T-helper 2 cell treated with Interferon-gamma antibody and Interleukin-4, amounts not matched to agents 100 ng/mL and 5 ng/mL, for 36 hours (primary cell): ENCODE data around the gene CILP. TPM values are rescaled to one million over a fixed set of nuclear protein-coding genes. Genes with fewer than 3 reads are reported as not detected.
"Not testable (repeated sequence)": the region's sequence is repeated elsewhere in the genome, so short reads cannot be mapped to it uniquely, and the experiment has no call there.

ENCODE experiments used
- intact Hi-C: fragments of 100-400 bp; cut with micrococcal nuclease; formaldehyde crosslinking; loops from one replicate; pipeline ENCODE4 v1.15.1; 2023
- total RNA-seq: library from RNA; stranded (reverse); gene quantifications from 2 replicates; pipeline ENCODE4 v1.2.3, GENCODE V29; 2022

Gene CILP
- total RNA-seq, 1 donor from 2014 or later: 0.07 TPM

- intact Hi-C loops: no loop called here
Observed at GRCh38 chr15:65194826-65195547, 16.3 kb downstream of the CILP start.

- intact Hi-C loops: no loop called here
Observed at GRCh38 chr15:65192016-65192415, 19.3 kb downstream of the CILP start.

DNA sequence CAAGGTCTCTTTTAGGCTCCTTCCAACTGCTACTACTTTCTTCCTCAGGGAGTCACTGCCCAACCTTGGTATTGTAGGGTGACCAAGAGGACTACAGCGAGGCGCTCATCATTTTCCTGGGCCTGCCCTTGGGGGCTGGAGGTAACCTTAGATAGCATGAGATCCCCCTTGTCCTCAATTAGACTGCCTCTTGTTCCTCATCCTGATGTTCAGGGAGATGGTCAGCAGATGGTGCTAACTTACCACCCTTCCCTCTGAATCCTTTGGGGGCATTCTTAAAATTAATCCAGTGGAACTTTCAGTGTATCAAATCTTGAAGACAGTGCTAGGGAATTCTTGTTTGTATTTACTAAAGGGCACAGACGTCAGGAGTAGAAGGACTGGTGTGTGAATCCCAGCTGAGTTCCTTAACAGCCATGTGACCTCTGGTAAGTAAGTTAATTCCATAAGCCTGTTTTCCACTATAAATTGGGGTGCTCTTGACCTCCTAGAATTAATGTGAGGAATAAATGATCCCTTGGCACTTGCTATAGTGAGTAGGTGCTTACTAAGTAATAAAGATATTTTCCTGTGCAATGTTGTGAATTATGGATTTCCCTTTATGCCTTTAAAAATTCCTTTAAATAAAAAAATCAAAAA lies 22.1 kb downstream of the CILP start:
- intact Hi-C loops: loop anchor here (5.0 kb wide), 3 partner anchors 57 to 1092 kb away; partner anchors contain the start of genes PDCD7 and SNX1

DNA sequence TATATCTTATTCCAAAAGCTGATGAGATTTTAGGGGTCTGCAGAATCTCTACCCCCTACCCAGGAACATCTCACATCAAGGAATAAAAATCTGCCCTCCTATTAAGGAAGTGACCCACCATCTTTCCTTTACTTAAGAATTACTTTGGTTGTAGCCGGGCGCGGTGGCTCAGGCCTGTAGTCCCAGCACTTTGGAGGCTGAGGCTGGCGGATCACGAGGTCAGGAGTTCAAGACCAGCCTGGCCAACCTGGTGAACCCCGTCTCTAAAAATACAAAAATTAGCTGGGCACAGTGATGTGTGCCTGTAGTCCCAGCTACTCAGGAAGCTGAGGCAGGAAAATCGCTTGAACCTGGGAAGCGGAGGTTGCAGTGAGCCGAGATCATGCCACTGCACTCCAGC lies 22.8 kb downstream of the CILP start:
- intact Hi-C loops: loop anchor here (5.0 kb wide), 3 partner anchors 56 to 1091 kb away; partner anchors contain the start of genes PDCD7 and SNX1

GRCh38 chr15:65184868-65185717 lies 26.2 kb downstream of the CILP start, which contains the start of gene CLPX:
Gene CLPX, minus strand, starts transcription at chr15:65185342. Its CDS starts 189 bp downstream, at chr15:65185153.
- intact Hi-C loops: loop anchor here (1.0 to 5.0 kb wide), 5 partner anchors 53 to 1088 kb away; partner anchors contain the start of genes PDCD7, RNU5B-1 and SNX1

- intact Hi-C loops: loop anchor here (2.0 kb wide), 1 partner anchor 120 kb away; the partner anchor contains the start of gene RNU5B-1
Observed at GRCh38 chr15:65184305-65184867, 26.9 kb downstream of the CILP start.

GRCh38 chr15:65183865-65184159 lies 27.5 kb downstream of the CILP start:
- intact Hi-C loops: loop anchor here (2.0 kb wide), 1 partner anchor 121 kb away; the partner anchor contains the start of gene RNU5B-1

DNA sequence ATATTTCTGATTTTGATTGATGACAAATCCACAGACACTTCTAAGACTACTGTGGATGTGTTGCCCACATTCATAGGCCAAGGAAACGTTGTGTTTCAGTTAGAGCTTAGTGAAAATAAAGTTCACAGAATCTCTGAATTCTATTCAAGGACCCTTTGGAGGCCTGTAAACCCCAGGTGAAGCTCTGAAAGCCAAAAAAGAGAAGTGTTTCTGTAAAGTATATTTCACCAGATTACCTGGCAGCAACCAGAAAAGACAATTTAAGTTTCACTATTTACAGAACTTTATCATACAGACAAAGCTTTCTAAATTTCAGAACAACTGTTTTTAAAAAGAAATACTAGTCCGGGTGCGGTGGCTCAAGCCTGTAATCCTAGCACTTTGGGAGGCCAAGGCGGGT lies 28.7 kb downstream of the CILP start:
- intact Hi-C loops: no loop called here

- intact Hi-C loops: not testable (repeated sequence)
Observed at GRCh38 chr15:65181582-65182353, 29.5 kb downstream of the CILP start.

- intact Hi-C loops: no loop called here
Observed at GRCh38 chr15:65180167-65180566, 31.1 kb downstream of the CILP start.

DNA sequence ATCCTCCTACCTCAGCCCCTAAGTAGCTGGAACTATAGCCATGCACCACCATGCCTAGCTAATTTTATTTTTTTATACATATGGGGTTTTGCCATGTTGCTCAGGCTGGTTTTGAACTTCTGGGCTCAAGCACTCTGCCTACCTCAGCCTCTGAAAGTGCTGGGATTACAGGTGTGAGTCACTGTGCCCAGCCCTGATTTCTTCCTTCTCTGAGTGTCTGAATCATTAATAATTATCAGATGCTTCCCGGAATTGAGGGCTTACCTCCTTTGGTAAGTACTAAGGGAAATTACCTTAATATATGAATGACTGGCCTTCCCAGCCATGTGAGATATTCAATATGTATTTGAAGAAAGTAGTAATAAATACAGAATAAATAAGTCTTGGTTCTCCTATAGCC lies 33.4 kb downstream of the CILP start:
- intact Hi-C loops: no loop called here

GRCh38 chr15:65176056-65176455 lies 35.2 kb downstream of the CILP start:
- intact Hi-C loops: no loop called here

DNA sequence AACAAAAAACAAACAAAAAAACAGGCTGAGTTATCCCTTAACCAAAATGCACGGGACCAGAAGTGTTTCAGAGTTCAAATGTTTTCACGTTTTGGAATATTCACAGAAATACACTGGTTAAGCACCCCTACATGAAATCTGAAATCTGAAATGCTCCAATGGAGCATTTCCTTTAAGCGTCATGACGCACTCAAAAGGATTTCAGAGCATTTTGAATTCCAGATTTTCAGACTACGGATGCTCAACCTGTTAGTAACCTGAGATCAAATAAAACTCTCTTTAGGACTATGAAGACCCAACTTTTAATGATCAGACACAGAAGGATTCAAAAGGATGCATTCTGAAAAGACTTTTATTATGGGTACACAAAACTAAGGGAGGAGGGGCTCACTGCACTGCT lies 35.8 kb downstream of the CILP start:
- intact Hi-C loops: no loop called here

DNA sequence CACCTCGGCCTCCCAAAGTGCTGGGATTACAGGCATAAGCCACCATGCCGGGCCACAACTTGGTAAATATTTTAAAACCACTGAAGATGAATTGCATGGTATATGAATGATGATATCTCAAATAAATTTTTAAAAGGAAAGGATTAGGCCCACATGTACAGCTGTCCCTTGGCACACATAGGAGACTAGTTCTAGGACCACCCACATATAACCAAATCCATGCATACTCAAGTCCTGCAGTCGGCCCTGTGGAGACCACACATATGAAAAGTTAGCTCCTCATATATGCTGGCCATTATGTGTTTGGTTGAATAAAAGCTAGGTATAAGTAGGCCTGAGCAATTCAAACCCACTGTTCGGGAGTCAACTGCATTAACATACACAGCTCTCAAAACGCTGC lies 36.8 kb downstream of the CILP start:
- intact Hi-C loops: no loop called here

GRCh38 chr15:65172531-65172930 lies 38.7 kb downstream of the CILP start:
- intact Hi-C loops: no loop called here

- intact Hi-C loops: no loop called here
Observed at GRCh38 chr15:65171428-65171827, 39.8 kb downstream of the CILP start.

DNA sequence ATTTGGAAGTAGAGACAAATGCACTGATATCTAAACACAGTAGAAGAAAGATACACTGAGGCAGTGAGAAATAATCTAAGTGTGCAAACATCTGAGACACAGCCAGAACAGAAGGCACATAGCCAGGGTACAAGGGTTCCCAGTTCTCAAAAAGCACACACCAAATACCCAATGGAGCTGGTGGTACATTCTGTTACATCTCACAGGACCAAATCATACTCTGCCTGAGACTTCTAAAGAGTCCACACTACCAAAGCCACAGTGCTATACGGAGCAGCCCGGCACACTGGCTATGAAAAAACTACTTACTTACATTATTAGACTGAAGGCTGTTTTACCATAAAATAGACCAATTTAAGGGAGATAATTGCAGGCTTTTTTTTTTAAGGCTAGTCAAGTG lies 45.4 kb downstream of the CILP start:
- intact Hi-C loops: no loop called here

GRCh38 chr15:65164139-65164538 lies 47.1 kb downstream of the CILP start:
- intact Hi-C loops: no loop called here

DNA sequence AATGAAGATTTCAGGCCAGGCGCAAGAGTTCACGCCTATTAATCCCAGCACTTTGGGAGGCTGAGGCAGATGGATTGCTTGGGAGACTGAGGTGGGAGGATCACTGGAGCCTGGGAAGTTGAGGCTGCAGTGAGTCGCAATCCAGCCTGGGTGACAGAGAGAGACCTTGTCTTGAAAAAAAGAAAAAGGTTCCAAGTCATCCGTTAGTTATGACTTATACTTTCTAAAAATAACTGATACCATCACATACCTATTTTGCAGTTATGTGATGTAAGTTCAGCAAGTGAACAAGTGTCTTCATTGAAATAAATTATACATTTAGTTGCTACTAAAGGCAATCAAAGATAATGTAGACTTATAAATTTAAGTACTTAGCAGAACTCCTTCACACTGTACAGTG lies 48.2 kb downstream of the CILP start:
- intact Hi-C loops: no loop called here

- intact Hi-C loops: no loop called here
Observed at GRCh38 chr15:65156692-65157091, 54.6 kb downstream of the CILP start.

GRCh38 chr15:65154720-65155119 lies 56.6 kb downstream of the CILP start:
- intact Hi-C loops: no loop called here
